C4-2B (cell line): ENCODE data around the gene NDRG3.

ENCODE experiments used
- H3K27ac ChIP-seq: fragments of 450-650 bp; 2 replicates; pipeline ENCODE4 v1.5.1; 2017
- ZFX ChIP-seq: fragments of 450-650 bp; IDR thresholded peaks from 2 replicates; pipeline ENCODE4 v1.6.1; 2017
- TF ChIP-seq, protein P1 (sequence below): fragments of 450-650 bp; conservative IDR thresholded peaks from 2 replicates; pipeline ENCODE4 v1.5.1; 2017; ENCODE audit warnings: mild to moderate bottlenecking

The NDRG3 gene

DNA sequence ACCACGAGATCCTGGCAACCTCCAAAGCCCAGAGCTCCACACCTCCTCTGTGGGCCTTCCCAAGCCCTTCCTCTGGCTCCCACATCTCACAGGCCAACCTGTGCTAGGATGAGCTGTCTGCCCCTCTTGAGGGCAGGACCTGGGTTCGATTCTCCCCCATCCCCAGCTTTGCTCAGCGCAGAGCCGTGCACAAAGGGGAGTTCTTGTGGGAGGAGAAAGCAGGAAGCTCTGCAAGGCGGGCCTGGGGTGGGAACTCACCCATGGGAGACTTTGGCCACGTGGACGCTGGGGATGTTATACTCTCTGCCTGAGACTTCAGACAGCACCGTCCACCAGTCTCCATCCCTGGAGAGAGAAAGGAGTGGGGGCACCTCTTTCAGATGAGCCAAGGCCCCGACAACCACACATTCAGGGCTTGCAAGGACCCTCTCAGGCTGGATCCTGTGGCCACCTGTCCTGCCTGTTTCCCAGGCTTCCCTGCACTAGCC lies 112.6 kb downstream of the NDRG3 start:
- no peak overlapping the region for H3K27ac ChIP-seq
- TF ChIP-seq, protein P1, sequence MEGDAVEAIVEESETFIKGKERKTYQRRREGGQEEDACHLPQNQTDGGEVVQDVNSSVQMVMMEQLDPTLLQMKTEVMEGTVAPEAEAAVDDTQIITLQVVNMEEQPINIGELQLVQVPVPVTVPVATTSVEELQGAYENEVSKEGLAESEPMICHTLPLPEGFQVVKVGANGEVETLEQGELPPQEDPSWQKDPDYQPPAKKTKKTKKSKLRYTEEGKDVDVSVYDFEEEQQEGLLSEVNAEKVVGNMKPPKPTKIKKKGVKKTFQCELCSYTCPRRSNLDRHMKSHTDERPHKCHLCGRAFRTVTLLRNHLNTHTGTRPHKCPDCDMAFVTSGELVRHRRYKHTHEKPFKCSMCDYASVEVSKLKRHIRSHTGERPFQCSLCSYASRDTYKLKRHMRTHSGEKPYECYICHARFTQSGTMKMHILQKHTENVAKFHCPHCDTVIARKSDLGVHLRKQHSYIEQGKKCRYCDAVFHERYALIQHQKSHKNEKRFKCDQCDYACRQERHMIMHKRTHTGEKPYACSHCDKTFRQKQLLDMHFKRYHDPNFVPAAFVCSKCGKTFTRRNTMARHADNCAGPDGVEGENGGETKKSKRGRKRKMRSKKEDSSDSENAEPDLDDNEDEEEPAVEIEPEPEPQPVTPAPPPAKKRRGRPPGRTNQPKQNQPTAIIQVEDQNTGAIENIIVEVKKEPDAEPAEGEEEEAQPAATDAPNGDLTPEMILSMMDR, result no peak
- TF ChIP-seq ZFX, result no peak

DNA sequence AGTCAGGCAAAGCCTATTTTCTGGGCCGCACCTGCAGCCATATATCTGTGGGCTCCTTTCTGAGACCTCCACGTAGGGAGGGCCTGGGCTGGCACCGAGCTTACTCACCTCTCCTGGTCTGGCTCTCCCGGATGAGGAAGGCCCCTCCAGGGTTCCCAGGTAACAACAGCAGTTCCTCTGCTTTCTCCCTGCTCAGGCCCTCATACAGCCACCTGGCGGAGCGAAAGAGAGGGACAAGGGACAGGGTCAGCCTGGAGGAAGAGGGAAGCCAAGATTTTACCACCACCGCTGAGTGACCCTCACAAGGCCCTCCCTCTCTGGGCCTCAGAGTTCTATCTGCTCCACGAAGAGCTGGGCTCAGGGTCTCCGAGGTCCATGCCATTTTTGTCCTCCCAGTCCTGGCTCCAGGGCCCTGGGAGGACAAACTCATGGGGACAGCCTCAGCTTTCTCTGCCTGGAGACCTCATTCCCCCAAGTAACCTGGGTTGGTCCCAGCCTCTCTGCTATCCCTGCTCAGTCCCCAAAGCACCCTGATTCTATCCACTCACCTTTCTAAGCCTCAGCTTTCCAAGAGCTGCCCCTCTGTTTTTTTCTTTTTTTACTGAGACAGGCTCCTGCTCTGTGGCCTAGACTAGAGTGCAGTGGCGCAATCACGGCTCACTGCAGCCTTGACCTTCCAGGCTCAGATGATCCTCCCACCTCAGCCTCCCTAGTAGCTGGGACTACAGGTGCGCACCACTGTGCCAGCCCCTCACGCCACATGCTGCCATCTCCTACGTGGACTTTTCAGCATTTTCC lies 113.2 kb downstream of the NDRG3 start:
- no peak overlapping the region for H3K27ac ChIP-seq

DNA sequence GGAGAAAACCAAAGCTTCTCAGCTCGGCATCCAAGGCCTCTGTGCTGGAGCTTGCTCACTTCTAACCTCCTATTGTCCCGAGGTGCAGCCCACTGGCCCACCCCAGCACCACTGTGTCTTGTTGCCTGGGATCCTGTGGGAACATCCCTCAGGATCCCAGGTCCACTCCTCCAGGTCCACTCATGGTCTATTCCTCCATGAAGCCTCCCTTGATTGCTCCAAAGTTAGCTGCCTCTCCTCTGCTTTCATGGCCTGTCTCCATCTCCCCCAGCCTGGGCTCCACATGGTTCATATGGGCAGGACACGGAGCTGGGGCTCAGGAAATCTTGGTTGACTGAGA lies 113.8 kb downstream of the NDRG3 start:
- no peak overlapping the region for H3K27ac ChIP-seq
- TF ChIP-seq, protein P1, result no peak
- no peak for TF ChIP-seq ZFX

More for the DNA sequence above, 113.2 kb downstream of the NDRG3 start:
- TF ChIP-seq ZFX, result no peak
- TF ChIP-seq, protein P1, result no peak

DNA sequence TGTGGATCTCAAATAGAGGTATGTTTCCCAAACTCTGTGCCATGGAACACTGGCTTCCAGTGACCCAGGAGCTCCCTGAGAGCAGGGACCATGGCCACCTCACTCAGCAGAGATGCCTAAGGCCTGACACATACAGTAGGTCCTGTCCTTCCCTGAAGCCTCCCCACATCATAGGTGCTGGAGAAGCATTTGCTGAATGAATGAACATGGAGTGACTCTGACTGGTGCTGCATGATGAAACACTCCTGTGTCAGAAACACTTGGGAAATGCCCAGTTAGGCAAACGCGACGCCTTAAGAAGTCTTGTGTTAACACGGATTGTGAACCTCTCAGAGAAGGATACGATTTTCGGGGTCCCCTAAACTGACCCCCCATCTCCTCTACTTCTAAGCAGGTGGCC lies 114.2 kb downstream of the NDRG3 start:
- no peak overlapping the region for H3K27ac ChIP-seq
- TF ChIP-seq, protein P1, result no peak
- no peak for TF ChIP-seq ZFX

DNA sequence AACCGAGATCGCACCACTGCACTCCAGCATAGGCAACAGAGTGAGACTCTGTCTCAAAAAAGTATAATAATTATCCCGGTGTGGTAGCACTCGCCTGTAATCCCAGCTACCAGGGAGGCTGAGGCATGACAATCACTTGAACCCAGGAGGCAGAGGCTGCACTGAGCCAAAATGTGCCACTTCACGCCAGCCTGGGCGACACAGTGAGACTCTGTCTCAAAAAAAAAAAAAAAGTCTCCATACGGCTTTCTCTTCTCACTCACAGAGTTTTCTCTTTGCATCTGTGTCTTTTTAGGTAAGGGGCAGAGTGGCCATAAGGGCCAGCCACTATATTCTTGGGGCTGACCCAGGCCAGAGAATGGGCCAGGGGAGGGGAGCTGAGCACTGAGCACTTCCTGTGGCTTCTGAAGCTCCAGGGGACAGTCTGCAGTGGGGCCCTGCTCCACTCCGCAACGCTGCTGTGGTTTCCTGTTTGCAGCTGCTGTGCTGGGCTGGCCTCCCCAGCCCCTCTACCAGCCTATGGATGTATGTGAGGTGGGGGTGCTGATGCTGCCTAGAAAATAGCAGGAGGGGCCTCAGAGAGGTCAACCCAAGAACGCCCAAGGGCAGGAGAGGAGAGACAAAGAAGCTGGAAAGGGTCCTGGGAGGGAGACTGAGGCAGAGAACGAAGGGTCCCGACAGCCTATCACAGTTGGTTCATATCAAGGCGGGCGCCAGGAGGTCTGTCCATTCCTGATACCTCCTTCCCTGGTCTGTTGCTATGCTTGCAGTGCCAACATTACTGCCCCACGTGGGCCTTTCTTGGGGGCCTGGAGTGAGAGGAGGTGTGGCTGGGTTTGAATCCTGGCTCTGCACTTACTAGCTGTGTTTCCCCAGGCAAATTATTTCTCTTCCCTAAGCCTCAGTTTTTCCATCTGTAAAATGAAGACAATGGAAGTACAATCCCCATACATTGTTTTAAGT lies 115.9 kb downstream of the NDRG3 start:
- H3K27ac ChIP-seq, result no peak overlapping the region
- TF ChIP-seq, protein P1, result no peak
- no peak for TF ChIP-seq ZFX

DNA sequence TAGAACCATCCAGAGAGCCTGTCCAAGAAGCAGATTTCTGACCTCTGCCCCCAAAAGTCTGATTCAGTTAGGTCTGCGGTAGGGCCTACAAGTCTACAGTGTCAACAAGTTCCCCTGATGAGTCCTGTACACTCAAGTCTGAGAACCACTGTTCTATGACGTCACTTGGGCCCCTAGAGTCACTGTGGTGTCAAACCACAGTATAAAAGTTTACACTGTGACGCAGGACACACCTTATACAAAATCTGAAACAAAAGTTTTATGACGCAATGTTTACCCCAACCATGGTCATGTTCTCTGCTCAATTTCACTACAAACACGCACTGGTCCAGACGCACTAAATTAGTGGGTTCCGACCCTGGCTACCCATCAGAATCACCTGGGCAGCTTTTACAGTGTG lies 117.8 kb downstream of the NDRG3 start:
- no peak overlapping the region for H3K27ac ChIP-seq
- no peak for TF ChIP-seq ZFX
- TF ChIP-seq, protein P1, result no peak

DNA sequence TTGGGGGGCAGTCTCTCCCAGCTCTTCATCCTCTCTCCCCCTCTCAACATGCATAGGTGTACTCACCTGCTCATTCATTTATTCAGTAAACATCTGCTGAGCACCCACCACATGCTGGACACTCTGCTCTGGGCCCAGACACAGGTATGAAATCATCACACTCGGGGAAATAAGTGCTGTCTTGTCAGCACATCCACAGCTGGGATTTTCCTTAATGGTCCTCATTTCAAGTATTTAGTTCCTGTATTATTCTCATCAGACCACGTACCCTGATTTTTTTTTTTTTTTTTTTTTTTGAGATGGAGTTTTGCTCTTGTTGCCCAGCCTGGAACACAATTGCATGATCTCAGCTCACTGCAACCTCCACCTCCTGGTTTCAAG lies 121.0 kb downstream of the NDRG3 start:
- TF ChIP-seq, protein P1, result no peak
- TF ChIP-seq ZFX, result no peak

More for the DNA sequence above, 121.0 kb downstream of the NDRG3 start:
- H3K27ac ChIP-seq, result peak overlapping the region; percentile 68
